GM21390 (cell line): ENCODE measurements around the gene ATOH8.
"Not testable (repeated sequence)": the region's sequence is repeated elsewhere in the genome, so short reads cannot be mapped to it uniquely, and the experiment has no call there.

Experiments used
- ATAC-seq: cut with Tn5 transposase; IDR thresholded peaks from one replicate; pipeline ENCODE4 v1.9.1; 2021; ENCODE audit not compliant: unreplicated experiment

ATOH8 gene

DNA sequence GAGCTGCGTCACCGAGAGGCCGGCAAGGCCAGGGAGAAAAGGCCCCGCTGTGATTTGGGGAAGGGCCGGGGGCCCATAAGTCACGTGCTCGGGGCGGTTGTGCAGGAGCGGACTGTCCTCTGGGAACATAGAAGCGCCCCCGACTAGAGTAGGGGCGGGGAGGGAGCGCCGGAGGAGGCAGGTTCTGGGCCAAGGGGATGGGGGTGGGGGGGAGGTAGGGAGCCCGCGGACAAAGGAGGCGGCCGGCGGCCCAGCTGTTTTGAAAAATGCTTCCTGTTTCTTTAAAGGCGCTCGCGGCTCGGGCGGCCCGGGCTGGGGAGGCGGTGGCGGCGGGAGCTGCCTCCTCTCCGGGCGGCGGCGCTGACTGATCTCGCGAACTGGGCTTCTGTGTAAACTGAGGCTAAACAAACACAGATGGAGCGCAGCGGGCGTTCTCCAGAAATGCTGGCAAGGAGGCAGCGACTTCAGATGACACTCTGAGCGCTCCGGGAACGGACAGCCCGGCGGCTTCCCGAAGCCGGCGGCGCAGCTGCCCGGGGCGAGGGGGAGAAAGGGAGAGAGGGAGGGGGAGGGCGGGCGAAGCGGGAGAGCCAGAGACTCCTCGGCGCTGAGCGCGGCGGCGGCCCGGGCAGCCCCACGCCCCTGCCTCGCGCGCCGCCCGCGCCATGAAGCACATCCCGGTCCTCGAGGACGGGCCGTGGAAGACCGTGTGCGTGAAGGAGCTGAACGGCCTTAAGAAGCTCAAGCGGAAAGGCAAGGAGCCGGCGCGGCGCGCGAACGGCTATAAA lies at the start of gene ATOH8:
TSS of gene ATOH8 (plus strand) at position 467 of the 788 bp plus-strand sequence. CDS start at position 666, 199 bp downstream.
- ATAC-seq, result no peak

- ATAC-seq, result no peak
These were observed 49.8 kb upstream of the ATOH8 start for GRCh38 chr2:85704038-85704437.

GRCh38 chr2:85704800-85705679 lies 48.8 kb upstream of the ATOH8 start:
- peak; percentile 55 for ATAC-seq

- ATAC-seq, result no peak
These were observed 48.1 kb upstream of the ATOH8 start for GRCh38 chr2:85705680-85706039.

DNA sequence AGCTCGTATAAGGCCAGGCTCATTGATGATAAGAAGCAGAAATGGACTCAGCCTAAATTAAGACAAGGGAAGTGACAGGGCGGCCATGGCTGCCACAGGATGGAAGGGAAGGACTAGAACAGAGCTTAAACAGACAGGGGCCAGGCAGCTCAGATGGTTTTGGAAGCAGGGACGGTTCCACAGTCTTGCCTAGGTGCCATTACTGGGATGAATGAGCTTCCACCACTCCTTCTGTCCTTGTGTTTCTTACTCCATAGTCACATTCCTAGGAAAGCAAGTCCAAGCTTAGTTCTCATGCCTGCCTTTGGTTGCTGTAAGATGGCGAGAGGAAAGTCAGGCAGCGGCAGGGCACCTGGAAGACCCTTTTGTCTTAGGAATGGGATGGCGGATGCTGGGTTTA lies 47.7 kb upstream of the ATOH8 start:
- no peak for ATAC-seq

GRCh38 chr2:85706599-85707296 lies 47.0 kb upstream of the ATOH8 start:
- no peak for ATAC-seq

GRCh38 chr2:85707304-85707703 lies 46.5 kb upstream of the ATOH8 start:
- ATAC-seq, result peak; percentile 62

DNA sequence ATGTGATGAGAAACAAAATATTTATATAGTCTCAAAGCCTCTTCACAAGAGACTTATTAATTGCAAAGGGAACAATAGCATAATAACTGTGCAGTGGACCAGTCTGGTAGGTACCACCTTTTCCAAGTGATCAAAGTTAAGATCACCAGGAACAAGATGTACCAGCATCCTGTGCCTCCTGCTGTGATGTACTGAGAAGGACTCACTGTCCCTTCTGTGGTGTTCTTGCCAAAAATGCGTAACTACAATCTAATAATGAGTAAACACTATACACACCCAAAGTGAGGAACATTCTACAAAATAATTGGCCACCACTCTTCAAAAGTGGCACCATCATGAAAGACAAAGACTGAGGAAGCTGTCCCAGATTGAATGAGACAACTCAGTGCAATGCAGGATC lies 45.1 kb upstream of the ATOH8 start:
- no peak for ATAC-seq

- no peak for ATAC-seq
These were observed 44.4 kb upstream of the ATOH8 start for GRCh38 chr2:85709401-85709811.

DNA sequence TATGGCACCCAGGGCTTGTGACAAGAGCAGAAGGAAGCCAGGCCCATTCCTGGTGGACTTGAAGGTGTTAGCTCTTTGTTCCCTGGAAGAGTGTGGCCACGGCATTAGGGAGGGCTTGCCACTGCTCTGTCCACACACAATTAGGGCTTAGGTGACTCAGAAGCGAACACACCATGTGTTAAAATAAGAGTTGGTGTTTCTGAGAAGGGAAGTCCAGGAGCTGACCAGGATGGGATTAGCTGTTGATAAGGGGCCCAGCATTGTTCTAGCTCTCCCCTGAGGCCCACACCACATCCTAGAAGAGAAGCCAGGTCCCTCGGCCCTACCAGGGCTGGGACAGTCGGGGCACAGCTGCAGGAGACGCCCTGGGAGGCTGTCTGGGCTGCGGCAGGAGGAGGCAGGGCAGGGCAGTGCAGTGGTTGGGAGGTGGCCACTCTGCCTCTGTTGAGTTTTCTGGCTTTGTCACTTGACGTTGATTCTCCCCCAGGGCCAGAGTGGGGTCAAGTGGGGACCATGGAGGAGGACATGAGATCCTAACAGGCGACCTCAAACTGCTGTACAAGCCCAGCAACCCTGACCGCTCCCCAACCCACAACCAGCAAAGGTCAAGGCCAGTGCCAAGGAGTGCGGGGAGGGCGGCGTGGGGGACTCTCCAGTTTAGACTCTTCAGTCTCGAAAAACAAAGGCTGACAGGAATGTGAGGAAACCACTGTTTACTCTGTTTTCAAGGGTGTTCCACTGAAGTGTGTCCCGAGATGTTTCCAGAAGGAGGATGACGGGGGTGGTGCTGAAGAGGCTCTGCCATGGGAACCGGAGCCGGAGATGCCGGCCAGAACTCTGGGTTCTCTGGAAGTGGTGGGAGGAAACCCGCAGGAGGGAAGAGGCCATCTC lies 42.9 kb upstream of the ATOH8 start:
- no peak for ATAC-seq

DNA sequence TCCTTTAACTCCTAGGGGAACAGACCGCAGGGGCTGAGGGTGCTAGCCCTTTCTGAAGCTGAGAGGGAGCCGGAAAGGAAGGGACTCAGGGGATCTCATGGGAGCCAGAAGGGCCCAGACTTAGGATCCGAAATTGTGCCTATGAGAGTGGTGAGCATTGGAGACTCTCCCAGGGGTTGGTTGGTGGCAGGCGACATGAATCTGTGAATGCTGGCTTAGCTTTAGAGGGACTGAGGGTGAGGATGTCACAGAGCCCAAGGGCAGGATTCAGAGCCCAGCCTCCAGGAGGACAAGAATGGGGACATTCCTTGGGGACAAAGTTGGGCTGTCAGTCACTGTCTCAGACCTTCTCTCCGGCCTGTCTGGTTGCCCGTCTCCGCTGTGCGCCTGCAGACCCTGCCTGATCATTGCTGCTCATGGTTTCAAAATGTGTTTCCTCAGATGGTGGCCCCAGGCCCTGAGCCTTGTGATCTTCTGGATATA lies 42.2 kb upstream of the ATOH8 start:
- ATAC-seq, result no peak

- ATAC-seq, result no peak
These were observed 41.5 kb upstream of the ATOH8 start for GRCh38 chr2:85712336-85712735.

DNA sequence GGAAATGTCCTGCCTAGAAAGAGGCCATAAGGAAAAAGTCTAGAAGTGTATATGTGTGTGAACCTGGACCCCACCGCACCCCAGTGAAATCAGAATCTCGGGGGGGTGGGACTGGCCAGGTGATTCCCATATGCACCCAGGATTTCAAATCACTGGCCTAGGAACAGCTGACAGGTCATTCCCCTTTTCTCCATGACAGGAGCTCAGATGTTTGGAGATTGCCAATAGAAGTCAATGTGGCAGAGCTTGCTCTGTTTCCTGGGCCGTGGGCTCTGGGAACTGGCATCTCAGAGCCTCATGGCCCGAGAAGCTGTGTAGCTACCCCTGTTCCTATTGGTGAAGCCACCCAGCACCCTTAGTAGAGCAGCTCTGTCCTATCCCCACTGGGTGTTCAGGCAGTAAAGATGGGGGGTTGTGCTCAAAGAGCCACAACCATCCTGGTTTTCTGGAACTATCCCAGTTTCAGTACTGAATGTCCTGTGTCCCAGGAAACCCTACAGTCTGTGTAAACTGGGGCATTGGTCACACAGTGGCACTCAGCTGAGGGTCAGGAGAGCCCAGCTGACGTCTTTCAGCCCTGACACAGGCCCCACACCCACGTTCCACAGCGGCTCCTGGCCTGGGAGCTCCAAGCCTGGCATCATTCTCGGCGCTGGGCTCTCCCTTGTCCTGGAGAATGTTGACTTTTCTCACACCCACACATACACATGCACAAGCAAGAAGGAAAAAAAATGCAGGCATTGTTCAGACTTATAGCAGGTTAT lies 40.8 kb upstream of the ATOH8 start:
- no peak for ATAC-seq

- ATAC-seq, result no peak
These were observed 40.0 kb upstream of the ATOH8 start for GRCh38 chr2:85713836-85714235.

DNA sequence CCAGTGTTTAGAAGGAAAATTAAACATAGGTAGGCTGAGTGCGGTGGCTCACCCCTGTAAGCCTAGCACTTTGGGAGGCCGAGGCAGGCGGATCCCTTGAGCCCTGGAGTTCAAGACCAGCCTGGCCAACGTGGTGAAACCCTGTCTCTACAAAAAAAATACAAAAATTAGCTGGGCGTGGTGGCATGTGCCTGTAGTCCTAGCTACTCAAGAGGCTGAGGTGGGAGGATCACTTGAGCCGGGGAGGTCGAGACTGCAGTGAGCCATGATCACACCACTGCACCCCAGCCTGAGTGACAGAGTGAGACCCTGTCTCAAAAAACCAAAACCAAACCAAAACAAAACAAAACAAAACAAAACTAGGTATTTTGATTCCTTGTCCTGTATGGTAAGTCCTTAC lies 39.4 kb upstream of the ATOH8 start:
- not testable (repeated sequence) for ATAC-seq

DNA sequence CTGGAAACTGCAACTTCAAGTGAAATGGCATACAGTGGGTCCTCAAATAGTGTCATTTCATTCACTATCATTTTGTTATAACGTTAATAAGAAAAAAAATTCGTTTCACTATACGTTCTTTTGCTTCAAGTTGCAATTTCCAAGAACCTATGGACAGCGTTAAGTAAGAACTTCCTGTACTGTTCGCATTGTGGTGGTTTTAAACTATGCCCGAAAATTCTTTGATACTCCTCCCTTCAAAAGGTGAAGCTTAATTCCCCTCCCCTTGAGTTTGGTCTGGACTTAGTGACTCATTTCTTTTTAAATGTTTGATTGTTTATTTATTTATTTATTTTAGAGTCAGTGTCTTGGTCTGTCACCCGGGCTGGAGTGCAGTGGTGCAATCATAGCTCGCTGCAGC lies 39.0 kb upstream of the ATOH8 start:
- ATAC-seq, result no peak

GRCh38 chr2:85716346-85716914 lies 37.4 kb upstream of the ATOH8 start:
- ATAC-seq, result no peak

DNA sequence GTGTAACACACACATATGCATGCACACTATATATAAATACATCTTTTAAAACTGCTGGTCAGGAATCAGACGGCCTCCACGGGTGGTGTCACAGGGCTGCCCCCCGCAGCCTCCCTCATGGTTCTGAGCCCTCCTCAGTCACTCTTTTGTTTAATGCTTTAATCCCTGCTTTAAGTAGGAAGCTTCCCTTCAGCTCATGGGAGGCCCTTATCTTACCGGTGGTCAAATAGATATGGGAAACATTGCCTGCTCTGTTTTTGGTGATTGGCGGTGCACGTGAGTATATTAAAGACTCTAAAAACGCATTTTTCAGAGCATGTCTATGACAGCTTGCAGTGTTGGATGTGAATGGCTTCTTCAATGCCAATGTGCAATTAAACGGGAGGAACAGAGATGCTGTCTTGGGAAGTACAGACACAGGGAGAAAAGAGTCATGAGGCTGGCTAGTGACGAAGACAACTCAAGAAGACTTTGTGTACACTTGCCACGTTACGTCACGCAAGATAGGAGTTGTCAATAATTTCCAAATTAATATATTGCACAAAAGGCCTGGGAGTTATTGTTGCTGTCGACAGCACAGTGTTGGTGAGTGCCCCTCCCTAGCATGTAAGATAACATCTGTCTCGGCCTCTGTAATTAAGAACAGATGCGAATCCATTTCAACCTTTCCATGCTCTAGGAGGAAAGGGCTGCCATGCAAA lies 36.3 kb upstream of the ATOH8 start:
- ATAC-seq, result no peak

DNA sequence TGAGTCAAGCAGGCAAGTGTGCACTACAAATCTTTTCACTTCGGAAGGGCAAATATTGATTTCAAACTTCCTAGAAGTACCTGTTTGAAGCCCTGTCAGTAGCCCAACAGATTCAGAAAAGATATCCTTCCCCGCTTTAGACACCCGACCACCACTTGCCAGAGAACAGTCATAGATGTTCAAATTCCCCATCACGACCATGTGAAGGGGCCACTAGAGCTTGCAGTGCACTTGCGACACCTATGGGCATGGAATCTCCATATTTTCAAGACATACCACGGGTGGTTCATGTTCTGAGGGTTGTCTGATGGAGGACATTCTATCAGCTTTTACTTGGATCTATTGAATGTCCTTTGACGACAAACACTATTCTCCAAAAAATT lies 35.8 kb upstream of the ATOH8 start:
- no peak for ATAC-seq
